ENCODE results near the gene ZNF516. TPM values are rescaled to one million over a fixed set of nuclear protein-coding genes. Genes with fewer than 3 reads are reported as not detected.

The ZNF516 gene
- total and polyA plus RNA-seq, 2 of the 4 experiments (the other 2 are of a cell fraction), result 7.9 to 16.9 TPM

- Histone ChIP-seq H2AK9ac (replicated peaks; ENCODE audit: low read depth, low read length, poor library complexity) (peak overlapping the region; percentile 49), H4K20me1 (ENCODE audit: insufficient read depth, low read length) (peaks cover 10% of the 10 kb centered on the region), H3K18ac (ENCODE audit: low read depth, low read length) (peak overlapping the region; percentile 53), H3K4me2 (ENCODE audit: low read depth, low read length) (peak overlapping the region; percentile 67), H2BK120ac (ENCODE audit: low read depth, low read length) (peak overlapping the region; percentile 80), H3K56ac (ENCODE audit: extremely low read depth, insufficient read depth, low read length) (no peak overlapping the region), H3K4ac (ENCODE audit: low read depth, low read length) (peak overlapping the region; percentile 81), H2AK5ac (ENCODE audit: low read depth, low read length) (0 out of 2 replicates have a peak overlapping the region, but pooled peaks have one; percentile 59), H2BK5ac (ENCODE audit: low read depth, low read length, poor library complexity, severe bottlenecking) (peak overlapping the region; percentile 11), H3K27ac (ENCODE audit: insufficient read depth, low read length) (peak overlapping the region; percentile 20; the same call in 1 of the 2 replicates), H3K23ac (ENCODE audit: low read depth, low read length) (no peak overlapping the region), H4K91ac (ENCODE audit: insufficient read depth, low read depth, low read length) (peak overlapping the region; percentile 47; the same call in 1 of the 2 replicates), H3K9ac (ENCODE audit: low read depth, low read length) (peak overlapping the region; percentile 26; the same call in 1 of the 2 replicates), H3K4me1 (ENCODE audit: control insufficient read depth, insufficient read depth, low read length) (peaks cover 2% of the 10 kb centered on the region; the same call in 1 of the 2 replicates), H4K5ac (ENCODE audit: low read depth, low read length) (peak overlapping the region; percentile 45; the same call in 1 of the 2 replicates), H4K8ac (ENCODE audit: low read depth in 2 of 2, low read length in 2 of 2) (peak overlapping the region; percentile 69 to 88; a peak in 2 of 4 replicates), H3K9me3 (ENCODE audit: control insufficient read depth, insufficient read depth, low read length) (no peaks in the 10 kb centered on the region), H2BK20ac (ENCODE audit: low read depth, low read length) (peak overlapping the region; percentile 42; the same call in 1 of the 2 replicates), H3K14ac (replicated peaks; ENCODE audit: low read depth, low read length) (peak overlapping the region; percentile 79; the same call in 1 of the 2 replicates), H3K79me1 (ENCODE audit: low read depth in 1 of 2, low read length in 2 of 2) (peaks cover 4 to 16% of the 10 kb centered on the region in 2 experiments; a peak in 2 of 4 replicates), H3K9me1 (ENCODE audit: insufficient read depth, low read length) (no peaks in the 10 kb centered on the region), H3K4me3 (ENCODE audit: insufficient read depth, low read depth, low read length) (peak overlapping the region; percentile 81), H2AFZ (replicated peaks; ENCODE audit: low read length, poor library complexity) (peak overlapping the region; percentile 87), H2BK15ac (ENCODE audit: low read depth, low read length) (peak overlapping the region; percentile 16; the same call in 1 of the 3 replicates), H3K27me3 (ENCODE audit: control insufficient read depth, insufficient read depth, low read length) (no peaks in the 10 kb centered on the region), H3K36me3 (ENCODE audit: control insufficient read depth, insufficient read depth, low read length) (no peaks in the 10 kb centered on the region)
- ChIA-PET POLR2A (ENCODE audit: unreplicated experiment) (interaction anchor here (0.5 kb wide), 1 partner anchor 15 kb away, joined by 6 read pairs; no protein-coding TSS in a partner anchor), CTCF (interaction anchor here (0.6 to 2.2 kb wide), 2 partner anchors 125 to 239 kb away, joined by 3 to 6 read pairs; no protein-coding TSS in a partner anchor)
- ATAC-seq (ENCODE audit: low read depth), result peak; percentile 5; the same call in 1 of the 2 replicates
- dilution Hi-C loops (cut with HindIII; ENCODE audit: low sequenced_read_pairs, unreplicated experiment), result no loop called here
- in situ Hi-C loops (cut with MboI; ENCODE audit: low sequenced_read_pairs), result no loop called here
- intact Hi-C loops (cut with micrococcal nuclease), result no loop called here
- 51% methylated on average over 9 of the region's 48 CpGs; no CpG with 5 or more reads in 1 of the 2 experiments for WGBS, 2 experiments (ENCODE audit: extremely low coverage in 2 of 2, insufficient read length in 1 of 2)
- peak; percentile 74 for DNase-seq
- no TSS peak for BruUV-seq (replicated peaks)
- TF ChIP-seq MAZ (IDR thresholded peaks at IDR 0.05; ENCODE audit: borderline replicate concordance, low read depth, low read length) (0 out of 2 replicates have a peak, but pooled peaks have one; percentile 30), CTCF (conservative IDR thresholded peaks at IDR 0.05; ENCODE audit: low read depth, low read length) (no peak), CHD1 (IDR thresholded peaks at IDR 0.05; ENCODE audit: low read depth, low read length) (no peak), MXI1 (IDR thresholded peaks at IDR 0.05; ENCODE audit: borderline replicate concordance, low read depth, low read length) (peak; percentile 13; the same call in 1 of the 2 replicates), RFX5 (IDR thresholded peaks at IDR 0.05; ENCODE audit: low read depth, low read length) (no peak), BHLHE40 (IDR thresholded peaks at IDR 0.05; ENCODE audit: low read depth, low read length) (no peak), USF2 (IDR thresholded peaks at IDR 0.05; ENCODE audit: low read depth, low read length) (no peak), MAFK (IDR thresholded peaks at IDR 0.05; ENCODE audit: low read depth, low read length) (no peak), RAD21 (IDR thresholded peaks at IDR 0.05; ENCODE audit: low read length) (no peak), RCOR1 (IDR thresholded peaks at IDR 0.05; ENCODE audit: insufficient replicate concordance, low read length) (no peak), POLR2A (IDR thresholded peaks at IDR 0.05; ENCODE audit: low read depth, low read length) (no peak), FOS (IDR thresholded peaks at IDR 0.05; ENCODE audit: low read depth, low read length) (no peak), ELK1 (IDR thresholded peaks at IDR 0.05; ENCODE audit: borderline replicate concordance, low read depth, low read length) (no peak)
Observed at GRCh38 chr18:76496194-76496890, 1.3 kb upstream of the ZNF516 start.
